ENCODE results near the gene MAD2L2.

The MAD2L2 gene

DNA sequence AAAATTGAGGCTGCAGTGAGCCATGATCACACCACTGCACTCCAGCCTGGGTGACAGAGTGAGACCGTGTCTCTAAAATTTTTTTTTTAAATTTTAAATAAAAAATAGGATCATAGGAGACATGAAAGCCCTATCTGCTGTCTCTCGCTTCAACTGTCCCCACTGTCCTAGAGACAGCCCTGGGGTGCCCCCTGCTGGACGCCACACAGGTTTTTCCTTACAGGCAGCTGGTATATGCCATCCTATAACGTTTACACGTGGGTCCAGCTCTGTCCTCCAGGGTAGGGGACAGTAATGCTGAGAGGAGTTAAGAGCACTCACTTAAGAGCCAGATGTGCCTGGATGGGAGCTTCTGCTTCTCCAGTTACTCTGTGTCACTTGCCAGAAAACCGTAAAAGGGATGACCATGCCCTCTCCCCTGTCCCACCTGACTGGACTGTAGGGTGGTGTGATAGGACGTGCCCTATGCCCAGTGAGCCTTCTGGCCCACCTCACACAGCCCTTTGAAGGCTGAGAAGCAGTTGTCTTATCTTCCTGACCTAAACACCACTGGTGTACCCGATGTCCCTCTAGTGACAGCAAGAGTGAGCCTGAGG, 35.2 kb downstream of the MAD2L2 start:
- Histone ChIP-seq H3K4me3 (ENCODE audit: low read length) (no peak overlapping the region), H3K4me2 (ENCODE audit: low read length) (no peak overlapping the region), H3K27me3 (ENCODE audit: control insufficient read depth, low read length) (peaks cover 8% of the 10 kb centered on the region), H4K20me1 (ENCODE audit: control insufficient read depth, insufficient read depth, low read depth, low read length) (no peaks in the 10 kb centered on the region), H3K4me1 (ENCODE audit: control insufficient read depth, low read length) (peaks cover 12% of the 10 kb centered on the region), H3K9me2 (replicated peaks; ENCODE audit: control insufficient read depth, low read length) (no peaks in the 10 kb centered on the region), H3K27ac (ENCODE audit: low read depth, low read length) (no peak overlapping the region), H3K9me3 (ENCODE audit: control insufficient read depth, insufficient read depth, low read length) (no peaks in the 10 kb centered on the region), H3F3A (ENCODE audit: control insufficient read depth, insufficient read depth) (no peaks in the 10 kb centered on the region), H3K36me3 (ENCODE audit: control insufficient read depth, low read length) (no peaks in the 10 kb centered on the region), H3K79me2 (ENCODE audit: control insufficient read depth, low read length) (no peaks in the 10 kb centered on the region)
- TF ChIP-seq CTCF (IDR thresholded peaks at IDR 0.05; ENCODE audit: low read depth, low read length, poor library complexity, severe bottlenecking): peak; percentile 78
- TF ChIP-seq EZH2phosphoT487 (IDR thresholded peaks at IDR 0.05; ENCODE audit: borderline replicate concordance, low read length): no peak

DNA sequence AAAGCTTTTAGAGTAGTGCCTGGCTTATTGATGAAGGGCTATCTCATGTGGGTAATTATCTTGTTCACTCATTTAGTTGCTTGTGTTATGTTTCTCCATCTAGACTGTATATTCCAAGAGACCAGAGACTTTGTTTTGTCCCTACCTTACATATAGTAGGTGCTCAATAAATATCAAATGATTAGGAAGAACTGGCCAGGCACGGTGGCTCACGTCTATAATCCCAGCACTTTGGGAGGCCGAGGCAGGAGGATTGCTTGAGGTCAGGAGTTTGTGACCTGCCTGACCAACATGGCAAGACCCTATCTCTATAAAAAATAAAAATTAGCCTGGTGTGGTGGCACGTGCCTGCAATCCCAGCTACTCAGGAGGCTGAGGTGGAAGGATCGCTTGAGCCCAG, 35.7 kb downstream of the MAD2L2 start:
- H3K4me2 ChIP-seq (ENCODE audit: low read length): no peak overlapping the region
- H3K27me3 ChIP-seq (ENCODE audit: control insufficient read depth, low read length): peaks cover 5% of the 10 kb centered on the region
- no peaks in the 10 kb centered on the region for H3K79me2 ChIP-seq (ENCODE audit: control insufficient read depth, low read length)
- H3K9me3 ChIP-seq (ENCODE audit: control insufficient read depth, insufficient read depth, low read length): no peaks in the 10 kb centered on the region
- no peaks in the 10 kb centered on the region for H3F3A ChIP-seq (ENCODE audit: control insufficient read depth, insufficient read depth)
- H3K4me3 ChIP-seq (ENCODE audit: low read length): no peak overlapping the region
- H3K36me3 ChIP-seq (ENCODE audit: control insufficient read depth, low read length): no peaks in the 10 kb centered on the region
- no peak for TF ChIP-seq CTCF (IDR thresholded peaks at IDR 0.05; ENCODE audit: low read depth, low read length, poor library complexity, severe bottlenecking)
- no peak for TF ChIP-seq EZH2phosphoT487 (IDR thresholded peaks at IDR 0.05; ENCODE audit: borderline replicate concordance, low read length)
- no peaks in the 10 kb centered on the region for H4K20me1 ChIP-seq (ENCODE audit: control insufficient read depth, insufficient read depth, low read depth, low read length)
- H3K27ac ChIP-seq (ENCODE audit: low read depth, low read length): no peak overlapping the region
- H3K9me2 ChIP-seq (replicated peaks; ENCODE audit: control insufficient read depth, low read length): no peaks in the 10 kb centered on the region
- peaks cover 11% of the 10 kb centered on the region for H3K4me1 ChIP-seq (ENCODE audit: control insufficient read depth, low read length)

GRCh38 chr1:11643782-11644181, 37.2 kb downstream of the MAD2L2 start:
- Histone ChIP-seq H3K4me1 (ENCODE audit: control insufficient read depth, low read length) (peaks cover 5% of the 10 kb centered on the region), H3K9me3 (ENCODE audit: control insufficient read depth, insufficient read depth, low read length) (no peaks in the 10 kb centered on the region), H3K27ac (ENCODE audit: low read depth, low read length) (no peak overlapping the region), H4K20me1 (ENCODE audit: control insufficient read depth, insufficient read depth, low read depth, low read length) (no peaks in the 10 kb centered on the region), H3K79me2 (ENCODE audit: control insufficient read depth, low read length) (no peaks in the 10 kb centered on the region), H3K36me3 (ENCODE audit: control insufficient read depth, low read length) (no peaks in the 10 kb centered on the region), H3K4me3 (ENCODE audit: low read length) (no peak overlapping the region), H3K9me2 (replicated peaks; ENCODE audit: control insufficient read depth, low read length) (no peaks in the 10 kb centered on the region), H3K4me2 (ENCODE audit: low read length) (no peak overlapping the region), H3F3A (ENCODE audit: control insufficient read depth, insufficient read depth) (no peaks in the 10 kb centered on the region), H3K27me3 (ENCODE audit: control insufficient read depth, low read length) (no peaks in the 10 kb centered on the region; the same call in 1 of the 2 replicates)
- TF ChIP-seq CTCF (IDR thresholded peaks at IDR 0.05; ENCODE audit: low read depth, low read length, poor library complexity, severe bottlenecking) (no peak), EZH2phosphoT487 (IDR thresholded peaks at IDR 0.05; ENCODE audit: borderline replicate concordance, low read length) (no peak)

Data from DOHH2 (cell line).